Fibroblast of lung (primary cell): ENCODE results near the gene RUNX1. TPM values are rescaled to one million over a fixed set of nuclear protein-coding genes. Genes with fewer than 3 reads are reported as not detected.

Source experiments
- DNase-seq, 2 donors: peaks; one replicate each; pipeline versions ENCODE4 v3.0.0 to v3.0.0-alpha.2; 2010; ENCODE audit warnings: low read depth in 2 of 2
- H2AFZ ChIP-seq: 2 replicates; pipeline ENCODE4 v1.5.1; 2012; ENCODE audit warnings: low read length, control low read depth, inconsistent platforms
- H3K27ac ChIP-seq: 2 replicates; pipeline ENCODE4 v1.5.1; 2011; ENCODE audit warnings: low read length, control low read depth; ENCODE audit not compliant: insufficient read depth
- H3K27me3 ChIP-seq: 2 replicates; pipeline ENCODE4 v1.5.1; 2011; ENCODE audit warnings: mild to moderate bottlenecking, low read length; ENCODE audit not compliant: control insufficient read depth, insufficient read depth
- H3K36me3 ChIP-seq: 2 replicates; pipeline ENCODE4 v1.5.1; 2011; ENCODE audit warnings: low read length; ENCODE audit not compliant: control insufficient read depth, insufficient read depth
- H3K4me1 ChIP-seq: 2 replicates; pipeline ENCODE4 v1.5.1; 2011; ENCODE audit warnings: low read length; ENCODE audit not compliant: control insufficient read depth, insufficient read depth; ENCODE audit errors: extremely low read depth
- H3K4me2 ChIP-seq: 2 replicates; pipeline ENCODE4 v1.5.1; 2011; ENCODE audit warnings: low read length, control low read depth; ENCODE audit not compliant: insufficient read depth; ENCODE audit errors: extremely low read depth
- H3K4me3 ChIP-seq, 4 experiments: fragments of 200-600 bp in 1 of 4; sonication (generic) in 1 of 4; replicated peaks in 1 of 4; 2 replicates each; pipeline ENCODE4 v1.5.1; 2011 to 2016; ENCODE audit warnings: low read length in 4 of 4, low read depth in 3 of 4, mild to moderate bottlenecking in 3 of 4, control low read depth in 2 of 4, inconsistent platforms in 1 of 4, mixed read lengths in 1 of 4; ENCODE audit not compliant: insufficient read depth in 1 of 4; ENCODE audit errors: control extremely low read depth in 1 of 4
- H3K79me2 ChIP-seq: 2 replicates; pipeline ENCODE4 v1.5.1; 2012; ENCODE audit warnings: mild to moderate bottlenecking, low read length, inconsistent platforms; ENCODE audit not compliant: control insufficient read depth, insufficient read depth
- H3K9ac ChIP-seq: 2 replicates; pipeline ENCODE4 v1.5.1; 2011; ENCODE audit warnings: mild to moderate bottlenecking, low read length, control low read depth; ENCODE audit not compliant: insufficient read depth
- H3K9me3 ChIP-seq: 2 replicates; pipeline ENCODE4 v1.5.1; 2012; ENCODE audit warnings: low read depth, low read length; ENCODE audit not compliant: control insufficient read depth, insufficient read depth
- H4K20me1 ChIP-seq: 2 replicates; pipeline ENCODE4 v1.5.1; 2011; ENCODE audit warnings: low read length; ENCODE audit not compliant: control insufficient read depth, insufficient read depth; ENCODE audit errors: extremely low read depth
- CTCF ChIP-seq, 2 donors: IDR thresholded peaks in 1 of 2; conservative IDR thresholded peaks in 1 of 2; 1 replicate in 1 of 2; 2 replicates in 1 of 2; pipeline ENCODE4 v1.5.1; 2011 to 2012; ENCODE audit warnings: low read length in 2 of 2, control low read depth in 1 of 2, inconsistent platforms in 1 of 2, low read depth in 1 of 2, mild to moderate bottlenecking in 1 of 2
- EZH2 ChIP-seq: IDR thresholded peaks from 2 replicates; pipeline ENCODE4 v1.5.1; 2012; ENCODE audit warnings: low read length, control low read depth, mild to moderate bottlenecking; ENCODE audit errors: missing control alignments
- polyA plus RNA-seq, 2 donors: library from polyadenylated mRNA; depleted of rRNA in 1 of 2; stranded (reverse) in 1 of 2; unstranded in 1 of 2; fragments of >200 nt; gene quantifications; 2 replicates each; pipeline ENCODE4 v1.2.1, GENCODE V29; 2011 to 2012; ENCODE audit warnings: missing spikeins in 1 of 2
- total RNA-seq: library from RNA; depleted of rRNA; stranded (reverse); fragments of >200 nt; gene quantifications from 2 replicates; pipeline ENCODE4 v1.2.1, GENCODE V29; 2014

The RUNX1 gene
- total and polyA plus RNA-seq, 2 donors (not counting 1 experiment from before 2014, with no cell fraction given), result 23.1 to 41.6 TPM

- no peak for TF ChIP-seq CTCF (conservative IDR thresholded peaks at IDR 0.05 in 1 of 2, IDR thresholded peaks at IDR 0.05 in 1 of 2; ENCODE audit: low read depth in 1 of 2, low read length in 2 of 2)
- no peak for TF ChIP-seq EZH2
- H3K4me1 ChIP-seq, result peaks cover 3% of the 10 kb centered on the region
- H3K27ac ChIP-seq, result no peak overlapping the region
- no peaks in the 10 kb centered on the region for H4K20me1 ChIP-seq
- H3K9ac ChIP-seq, result no peak overlapping the region
- DNase-seq, result no peak
- no peak overlapping the region for H2AFZ ChIP-seq
- H3K9me3 ChIP-seq, result no peaks in the 10 kb centered on the region
- no peaks in the 10 kb centered on the region for H3K27me3 ChIP-seq
- H3K4me2 ChIP-seq, result no peak overlapping the region
- H3K4me3 ChIP-seq, result no peak overlapping the region
- no peaks in the 10 kb centered on the region for H3K36me3 ChIP-seq
- no peaks in the 10 kb centered on the region for H3K79me2 ChIP-seq
Measured at GRCh38 chr21:35058058-35058457, 9.0 kb upstream of the RUNX1 start.

GRCh38 chr21:35057428-35057827 lies 8.3 kb upstream of the RUNX1 start:
- no peaks in the 10 kb centered on the region for H3K79me2 ChIP-seq
- no peak overlapping the region for H2AFZ ChIP-seq
- no peak for TF ChIP-seq EZH2
- TF ChIP-seq CTCF (conservative IDR thresholded peaks at IDR 0.05 in 1 of 2, IDR thresholded peaks at IDR 0.05 in 1 of 2; ENCODE audit: low read depth in 1 of 2, low read length in 2 of 2), result no peak
- H3K27ac ChIP-seq, result no peak overlapping the region
- no peak overlapping the region for H3K9ac ChIP-seq
- no peak for DNase-seq
- H3K9me3 ChIP-seq, result no peaks in the 10 kb centered on the region
- H3K4me1 ChIP-seq, result peaks cover 3% of the 10 kb centered on the region
- H3K4me3 ChIP-seq, result no peak overlapping the region
- H3K27me3 ChIP-seq, result no peaks in the 10 kb centered on the region
- no peak overlapping the region for H3K4me2 ChIP-seq
- H3K36me3 ChIP-seq, result no peaks in the 10 kb centered on the region
- no peaks in the 10 kb centered on the region for H4K20me1 ChIP-seq

GRCh38 chr21:35053356-35054096 lies 4.4 kb upstream of the RUNX1 start:
- TF ChIP-seq EZH2 (no peak), CTCF (conservative IDR thresholded peaks at IDR 0.05 in 1 of 2, IDR thresholded peaks at IDR 0.05 in 1 of 2; ENCODE audit: low read depth in 1 of 2, low read length in 2 of 2) (no peak)
- Histone ChIP-seq H3K4me2 (no peak overlapping the region), H4K20me1 (no peaks in the 10 kb centered on the region), H3K9me3 (no peaks in the 10 kb centered on the region), H3K79me2 (no peaks in the 10 kb centered on the region), H3K36me3 (no peaks in the 10 kb centered on the region), H3K4me1 (peaks cover 7% of the 10 kb centered on the region), H3K4me3 (no peak overlapping the region), H2AFZ (no peak overlapping the region), H3K9ac (no peak overlapping the region), H3K27me3 (no peaks in the 10 kb centered on the region), H3K27ac (no peak overlapping the region)
- peak in 1 of 2 donors; percentile 39 for DNase-seq
